WTC11 (cell line): ENCODE results near the gene STK10. TPM values are rescaled to one million over a fixed set of nuclear protein-coding genes. Genes with fewer than 3 reads are reported as not detected.

Experiments used
- ATAC-seq: fragments of 200-7000 bp; cut with Tn5 transposase; 2 replicates; pipeline ENCODE4 v1.10.0; 2021; ENCODE audit warnings: mild to moderate bottlenecking, moderate library complexity
- CTCF ChIA-PET: fragments of 300-600 bp; sonication (Branson Sonifier 250); formaldehyde crosslinking; loops from one replicate; lab custom pipeline; 2021; ENCODE audit warnings: antibody characterized with exemption; lab: Charles Lee
- POLR2A ChIA-PET: fragments of 350-600 bp; sonication (Branson Sonifier 250); formaldehyde crosslinking; loops from one replicate; lab custom pipeline; 2021; ENCODE audit warnings: antibody characterized with exemption; lab: Charles Lee
- DNase-seq: peaks from one replicate; pipeline ENCODE4 v3.0.0; 2021; ENCODE audit warnings: low spot score
- H3K27ac Mint-ChIP-seq: 2 replicates; pipeline ENCODE4 v1.8.0; 2021; ENCODE audit warnings: mixed read lengths
- H3K27me3 Mint-ChIP-seq: 2 replicates; pipeline ENCODE4 v1.8.0; 2021; ENCODE audit warnings: low read depth, mild to moderate bottlenecking, moderate library complexity, mixed read lengths
- H3K36me3 Mint-ChIP-seq: 2 replicates; pipeline ENCODE4 v1.8.0; 2021; ENCODE audit warnings: mixed read lengths
- H3K4me1 Mint-ChIP-seq: 2 replicates; pipeline ENCODE4 v1.8.0; 2022; ENCODE audit warnings: mixed read lengths
- H3K4me3 Mint-ChIP-seq: 2 replicates; pipeline ENCODE4 v1.8.0; 2021; ENCODE audit warnings: mild to moderate bottlenecking, moderate library complexity, mixed read lengths
- H3K9me3 Mint-ChIP-seq: 2 replicates; pipeline ENCODE4 v1.8.0; 2021; ENCODE audit warnings: mixed read lengths
- CBFB ChIP-seq: sonication (generic); formaldehyde crosslinking; IDR thresholded peaks from 2 replicates; pipeline ENCODE4 v1.8.1; 2022; ENCODE audit warnings: mild to moderate bottlenecking, low read depth, missing genetic modification reagents
- FOXJ3 ChIP-seq: sonication (generic); formaldehyde crosslinking; IDR thresholded peaks from 2 replicates; pipeline ENCODE4 v1.9.0; 2021; ENCODE audit warnings: missing genetic modification reagents, mild to moderate bottlenecking, borderline replicate concordance
- JAZF1 ChIP-seq: fragments of 250-450 bp; sonication (Bioruptor Pico); IDR thresholded peaks from 2 replicates; pipeline ENCODE4 v1.9.0; 2021; ENCODE audit warnings: moderate library complexity, mild to moderate bottlenecking, inconsistent platforms
- JUN ChIP-seq: sonication (generic); formaldehyde crosslinking; IDR thresholded peaks from 2 replicates; pipeline ENCODE4 v1.8.0; 2023; ENCODE audit warnings: mild to moderate bottlenecking, missing genetic modification reagents
- NFYB ChIP-seq: sonication (generic); formaldehyde crosslinking; conservative IDR thresholded peaks from 2 replicates; pipeline ENCODE4 v1.8.0; 2022; ENCODE audit warnings: low read depth, missing genetic modification reagents
- NR1H2 ChIP-seq: sonication (generic); formaldehyde crosslinking; IDR thresholded peaks from 2 replicates; pipeline ENCODE4 v1.9.0; 2021; ENCODE audit warnings: mild to moderate bottlenecking, moderate library complexity, missing genetic modification reagents
- SMAD4 ChIP-seq: sonication (generic); formaldehyde crosslinking; IDR thresholded peaks from 2 replicates; pipeline ENCODE4 v1.8.0; 2022; ENCODE audit warnings: mild to moderate bottlenecking, missing genetic modification reagents
- TEAD4 ChIP-seq: sonication (generic); formaldehyde crosslinking; IDR thresholded peaks from 2 replicates; pipeline ENCODE4 v1.8.0; 2022; ENCODE audit warnings: mild to moderate bottlenecking, missing genetic modification reagents
- ZNF317 ChIP-seq: sonication (generic); formaldehyde crosslinking; IDR thresholded peaks from 2 replicates; pipeline ENCODE4 v1.8.1; 2023; ENCODE audit warnings: low read depth, mild to moderate bottlenecking, moderate library complexity, missing genetic modification reagents, borderline replicate concordance
- ZNF423 ChIP-seq: fragments of 250-450 bp; sonication (Bioruptor Pico); IDR thresholded peaks from 2 replicates; pipeline ENCODE4 v2.1.2; 2022; ENCODE audit warnings: mild to moderate bottlenecking, moderate library complexity
- total RNA-seq: library from RNA; stranded (reverse); gene quantifications from 3 replicates; pipeline ENCODE4 v1.2.3, GENCODE V29; 2021
- TF ChIP-seq, protein P1 (sequence below): sonication (generic); formaldehyde crosslinking; IDR thresholded peaks from 2 replicates; pipeline ENCODE4 v1.8.1; 2023; ENCODE audit warnings: mild to moderate bottlenecking, missing genetic modification reagents, borderline replicate concordance
- TF ChIP-seq, protein P2 (sequence below): fragments of 250-450 bp; sonication (Bioruptor Pico); IDR thresholded peaks from 2 replicates; pipeline ENCODE4 v1.9.0; 2021; ENCODE audit warnings: moderate library complexity, mild to moderate bottlenecking, inconsistent platforms, borderline replicate concordance
- TF ChIP-seq, protein P3 (sequence below): sonication (generic); formaldehyde crosslinking; IDR thresholded peaks from 2 replicates; pipeline ENCODE4 v1.8.0; 2022; ENCODE audit warnings: mild to moderate bottlenecking, missing genetic modification reagents
- TF ChIP-seq, protein P4 (sequence below): sonication (generic); formaldehyde crosslinking; IDR thresholded peaks from 2 replicates; pipeline ENCODE4 v1.8.0; 2022; ENCODE audit warnings: mild to moderate bottlenecking, missing genetic modification reagents
- TF ChIP-seq, protein P5 (sequence below): sonication (generic); formaldehyde crosslinking; IDR thresholded peaks from 2 replicates; pipeline ENCODE4 v1.8.1; 2023; ENCODE audit warnings: mild to moderate bottlenecking, missing genetic modification reagents, moderate library complexity
- TF ChIP-seq, protein P6 (sequence below): sonication (generic); formaldehyde crosslinking; IDR thresholded peaks from 2 replicates; pipeline ENCODE4 v1.8.1; 2023; ENCODE audit warnings: mild to moderate bottlenecking, missing genetic modification reagents
- TF ChIP-seq, protein P7 (sequence below): sonication (generic); formaldehyde crosslinking; IDR thresholded peaks from 2 replicates; pipeline ENCODE4 v1.8.1; 2022; ENCODE audit warnings: missing genetic modification reagents, borderline replicate concordance
- TF ChIP-seq, protein P8 (sequence below): sonication (generic); formaldehyde crosslinking; IDR thresholded peaks from 2 replicates; pipeline ENCODE4 v1.8.0; 2022; ENCODE audit warnings: mild to moderate bottlenecking, missing genetic modification reagents

STK10 gene
- total RNA-seq, 1 experiment from 2014 or later, result 20.5 TPM

DNA sequence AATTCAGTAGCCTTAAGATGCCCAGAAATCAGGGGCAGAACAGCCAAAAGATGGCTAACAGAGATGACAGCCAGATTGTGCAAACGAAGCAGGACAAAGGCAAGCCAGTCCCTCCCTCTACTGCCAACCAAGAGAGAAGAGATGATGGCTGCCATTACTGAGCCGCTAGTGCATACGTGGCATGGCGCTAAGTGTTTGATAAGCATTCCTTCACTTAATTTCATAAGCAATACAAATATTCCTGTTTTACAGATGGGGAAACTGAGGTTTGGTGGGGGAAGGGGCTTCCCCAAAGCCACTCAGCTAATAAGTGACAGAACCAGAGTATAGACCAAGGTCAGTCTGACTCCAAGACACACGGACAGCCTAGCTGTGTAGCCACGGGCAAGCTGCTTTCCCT, 44.1 kb downstream of the STK10 start:
- Mint-ChIP-seq H3K36me3 (no peaks in the 10 kb centered on the region), H3K27ac (no peak overlapping the region), H3K4me3 (no peak overlapping the region), H3K4me1 (peaks cover 14% of the 10 kb centered on the region), H3K27me3 (no peaks in the 10 kb centered on the region), H3K9me3 (peaks cover 3% of the 10 kb centered on the region; the same call in 1 of the 2 replicates)
- POLR2A ChIA-PET, result no interaction called here
- no peak for ATAC-seq
- TF ChIP-seq, protein P1, sequence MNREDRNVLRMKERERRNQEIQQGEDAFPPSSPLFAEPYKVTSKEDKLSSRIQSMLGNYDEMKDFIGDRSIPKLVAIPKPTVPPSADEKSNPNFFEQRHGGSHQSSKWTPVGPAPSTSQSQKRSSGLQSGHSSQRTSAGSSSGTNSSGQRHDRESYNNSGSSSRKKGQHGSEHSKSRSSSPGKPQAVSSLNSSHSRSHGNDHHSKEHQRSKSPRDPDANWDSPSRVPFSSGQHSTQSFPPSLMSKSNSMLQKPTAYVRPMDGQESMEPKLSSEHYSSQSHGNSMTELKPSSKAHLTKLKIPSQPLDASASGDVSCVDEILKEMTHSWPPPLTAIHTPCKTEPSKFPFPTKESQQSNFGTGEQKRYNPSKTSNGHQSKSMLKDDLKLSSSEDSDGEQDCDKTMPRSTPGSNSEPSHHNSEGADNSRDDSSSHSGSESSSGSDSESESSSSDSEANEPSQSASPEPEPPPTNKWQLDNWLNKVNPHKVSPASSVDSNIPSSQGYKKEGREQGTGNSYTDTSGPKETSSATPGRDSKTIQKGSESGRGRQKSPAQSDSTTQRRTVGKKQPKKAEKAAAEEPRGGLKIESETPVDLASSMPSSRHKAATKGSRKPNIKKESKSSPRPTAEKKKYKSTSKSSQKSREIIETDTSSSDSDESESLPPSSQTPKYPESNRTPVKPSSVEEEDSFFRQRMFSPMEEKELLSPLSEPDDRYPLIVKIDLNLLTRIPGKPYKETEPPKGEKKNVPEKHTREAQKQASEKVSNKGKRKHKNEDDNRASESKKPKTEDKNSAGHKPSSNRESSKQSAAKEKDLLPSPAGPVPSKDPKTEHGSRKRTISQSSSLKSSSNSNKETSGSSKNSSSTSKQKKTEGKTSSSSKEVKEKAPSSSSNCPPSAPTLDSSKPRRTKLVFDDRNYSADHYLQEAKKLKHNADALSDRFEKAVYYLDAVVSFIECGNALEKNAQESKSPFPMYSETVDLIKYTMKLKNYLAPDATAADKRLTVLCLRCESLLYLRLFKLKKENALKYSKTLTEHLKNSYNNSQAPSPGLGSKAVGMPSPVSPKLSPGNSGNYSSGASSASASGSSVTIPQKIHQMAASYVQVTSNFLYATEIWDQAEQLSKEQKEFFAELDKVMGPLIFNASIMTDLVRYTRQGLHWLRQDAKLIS, result no peak
- TF ChIP-seq, protein P2, sequence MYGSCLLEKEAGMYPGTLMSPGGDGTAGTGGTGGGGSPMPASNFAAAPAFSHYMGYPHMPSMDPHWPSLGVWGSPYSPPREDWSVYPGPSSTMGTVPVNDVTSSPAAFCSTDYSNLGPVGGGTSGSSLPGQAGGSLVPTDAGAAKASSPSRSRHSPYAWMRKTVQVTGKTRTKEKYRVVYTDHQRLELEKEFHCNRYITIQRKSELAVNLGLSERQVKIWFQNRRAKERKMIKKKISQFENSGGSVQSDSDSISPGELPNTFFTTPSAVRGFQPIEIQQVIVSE (CRISPR knock-in tag), result no peak
- TF ChIP-seq FOXJ3 (CRISPR knock-in tag) (no peak), ZNF317 (CRISPR knock-in tag) (no peak), NFYB (CRISPR knock-in tag) (no peak), ZNF423 (CRISPR knock-in tag) (no peak), CBFB (CRISPR knock-in tag) (no peak), NR1H2 (CRISPR knock-in tag) (no peak), JAZF1 (CRISPR knock-in tag) (no peak), TEAD4 (CRISPR knock-in tag) (no peak), SMAD4 (CRISPR knock-in tag) (no peak), JUN (CRISPR knock-in tag) (no peak)
- TF ChIP-seq, protein P3, sequence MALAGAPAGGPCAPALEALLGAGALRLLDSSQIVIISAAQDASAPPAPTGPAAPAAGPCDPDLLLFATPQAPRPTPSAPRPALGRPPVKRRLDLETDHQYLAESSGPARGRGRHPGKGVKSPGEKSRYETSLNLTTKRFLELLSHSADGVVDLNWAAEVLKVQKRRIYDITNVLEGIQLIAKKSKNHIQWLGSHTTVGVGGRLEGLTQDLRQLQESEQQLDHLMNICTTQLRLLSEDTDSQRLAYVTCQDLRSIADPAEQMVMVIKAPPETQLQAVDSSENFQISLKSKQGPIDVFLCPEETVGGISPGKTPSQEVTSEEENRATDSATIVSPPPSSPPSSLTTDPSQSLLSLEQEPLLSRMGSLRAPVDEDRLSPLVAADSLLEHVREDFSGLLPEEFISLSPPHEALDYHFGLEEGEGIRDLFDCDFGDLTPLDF (CRISPR knock-in tag), result no peak
- TF ChIP-seq, protein P4, sequence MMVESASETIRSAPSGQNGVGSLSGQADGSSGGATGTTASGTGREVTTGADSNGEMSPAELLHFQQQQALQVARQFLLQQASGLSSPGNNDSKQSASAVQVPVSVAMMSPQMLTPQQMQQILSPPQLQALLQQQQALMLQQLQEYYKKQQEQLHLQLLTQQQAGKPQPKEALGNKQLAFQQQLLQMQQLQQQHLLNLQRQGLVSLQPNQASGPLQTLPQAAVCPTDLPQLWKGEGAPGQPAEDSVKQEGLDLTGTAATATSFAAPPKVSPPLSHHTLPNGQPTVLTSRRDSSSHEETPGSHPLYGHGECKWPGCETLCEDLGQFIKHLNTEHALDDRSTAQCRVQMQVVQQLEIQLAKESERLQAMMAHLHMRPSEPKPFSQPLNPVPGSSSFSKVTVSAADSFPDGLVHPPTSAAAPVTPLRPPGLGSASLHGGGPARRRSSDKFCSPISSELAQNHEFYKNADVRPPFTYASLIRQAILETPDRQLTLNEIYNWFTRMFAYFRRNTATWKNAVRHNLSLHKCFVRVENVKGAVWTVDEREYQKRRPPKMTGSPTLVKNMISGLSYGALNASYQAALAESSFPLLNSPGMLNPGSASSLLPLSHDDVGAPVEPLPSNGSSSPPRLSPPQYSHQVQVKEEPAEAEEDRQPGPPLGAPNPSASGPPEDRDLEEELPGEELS (CRISPR knock-in tag), result no peak
- TF ChIP-seq, protein P5, sequence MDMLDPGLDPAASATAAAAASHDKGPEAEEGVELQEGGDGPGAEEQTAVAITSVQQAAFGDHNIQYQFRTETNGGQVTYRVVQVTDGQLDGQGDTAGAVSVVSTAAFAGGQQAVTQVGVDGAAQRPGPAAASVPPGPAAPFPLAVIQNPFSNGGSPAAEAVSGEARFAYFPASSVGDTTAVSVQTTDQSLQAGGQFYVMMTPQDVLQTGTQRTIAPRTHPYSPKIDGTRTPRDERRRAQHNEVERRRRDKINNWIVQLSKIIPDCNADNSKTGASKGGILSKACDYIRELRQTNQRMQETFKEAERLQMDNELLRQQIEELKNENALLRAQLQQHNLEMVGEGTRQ, result no peak
- DNase-seq, result no peak
- CTCF ChIA-PET, result interaction anchor here (0.6 to 1.8 kb wide), 3 partner anchors 21 to 161 kb away, joined by 3 to 4 read pairs (median 4); no protein-coding TSS in a partner anchor

DNA sequence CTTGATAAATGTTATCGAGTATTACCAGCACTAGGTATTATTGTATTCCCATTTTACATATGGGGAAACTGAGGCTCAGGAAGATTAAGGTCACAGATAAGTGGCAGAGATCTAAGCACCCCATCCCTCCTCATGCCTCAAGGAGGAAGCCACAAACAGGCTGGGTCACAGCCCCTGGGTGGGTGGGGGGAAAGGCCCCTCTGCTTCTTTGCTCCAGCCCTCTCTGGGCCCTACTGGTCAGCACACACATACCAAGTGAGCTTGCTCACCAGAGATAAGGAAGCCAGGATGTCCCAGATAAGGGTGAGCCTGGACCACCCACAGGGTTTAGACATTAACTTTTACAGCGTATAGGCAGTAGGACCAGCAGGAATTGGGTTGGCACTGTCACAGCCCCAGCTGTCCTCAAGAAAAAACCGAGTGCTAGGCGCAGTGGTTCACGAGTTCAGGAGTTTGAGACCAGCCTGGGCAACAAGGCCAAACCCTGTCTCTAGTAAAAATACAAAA, 45.3 kb downstream of the STK10 start:
- Mint-ChIP-seq H3K27me3 (no peaks in the 10 kb centered on the region), H3K4me3 (no peak overlapping the region), H3K27ac (no peak overlapping the region), H3K36me3 (no peaks in the 10 kb centered on the region; the same call in 1 of the 2 replicates), H3K9me3 (peaks cover 5% of the 10 kb centered on the region; the same call in 1 of the 2 replicates), H3K4me1 (peaks cover 14% of the 10 kb centered on the region)
- ChIA-PET POLR2A (no interaction called here), CTCF (no interaction called here)
- no peak for DNase-seq
- no peak for ATAC-seq
- TF ChIP-seq, protein P3 (CRISPR knock-in tag), result no peak
- TF ChIP-seq, protein P6, sequence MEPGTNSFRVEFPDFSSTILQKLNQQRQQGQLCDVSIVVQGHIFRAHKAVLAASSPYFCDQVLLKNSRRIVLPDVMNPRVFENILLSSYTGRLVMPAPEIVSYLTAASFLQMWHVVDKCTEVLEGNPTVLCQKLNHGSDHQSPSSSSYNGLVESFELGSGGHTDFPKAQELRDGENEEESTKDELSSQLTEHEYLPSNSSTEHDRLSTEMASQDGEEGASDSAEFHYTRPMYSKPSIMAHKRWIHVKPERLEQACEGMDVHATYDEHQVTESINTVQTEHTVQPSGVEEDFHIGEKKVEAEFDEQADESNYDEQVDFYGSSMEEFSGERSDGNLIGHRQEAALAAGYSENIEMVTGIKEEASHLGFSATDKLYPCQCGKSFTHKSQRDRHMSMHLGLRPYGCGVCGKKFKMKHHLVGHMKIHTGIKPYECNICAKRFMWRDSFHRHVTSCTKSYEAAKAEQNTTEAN, result no peak
- TF ChIP-seq, protein P7, sequence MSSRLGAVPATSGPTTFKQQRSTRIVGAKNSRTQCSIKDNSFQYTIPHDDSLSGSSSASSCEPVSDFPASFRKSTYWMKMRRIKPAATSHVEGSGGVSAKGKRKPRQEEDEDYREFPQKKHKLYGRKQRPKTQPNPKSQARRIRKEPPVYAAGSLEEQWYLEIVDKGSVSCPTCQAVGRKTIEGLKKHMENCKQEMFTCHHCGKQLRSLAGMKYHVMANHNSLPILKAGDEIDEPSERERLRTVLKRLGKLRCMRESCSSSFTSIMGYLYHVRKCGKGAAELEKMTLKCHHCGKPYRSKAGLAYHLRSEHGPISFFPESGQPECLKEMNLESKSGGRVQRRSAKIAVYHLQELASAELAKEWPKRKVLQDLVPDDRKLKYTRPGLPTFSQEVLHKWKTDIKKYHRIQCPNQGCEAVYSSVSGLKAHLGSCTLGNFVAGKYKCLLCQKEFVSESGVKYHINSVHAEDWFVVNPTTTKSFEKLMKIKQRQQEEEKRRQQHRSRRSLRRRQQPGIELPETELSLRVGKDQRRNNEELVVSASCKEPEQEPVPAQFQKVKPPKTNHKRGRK (CRISPR knock-in tag), result no peak
- TF ChIP-seq, protein P8, sequence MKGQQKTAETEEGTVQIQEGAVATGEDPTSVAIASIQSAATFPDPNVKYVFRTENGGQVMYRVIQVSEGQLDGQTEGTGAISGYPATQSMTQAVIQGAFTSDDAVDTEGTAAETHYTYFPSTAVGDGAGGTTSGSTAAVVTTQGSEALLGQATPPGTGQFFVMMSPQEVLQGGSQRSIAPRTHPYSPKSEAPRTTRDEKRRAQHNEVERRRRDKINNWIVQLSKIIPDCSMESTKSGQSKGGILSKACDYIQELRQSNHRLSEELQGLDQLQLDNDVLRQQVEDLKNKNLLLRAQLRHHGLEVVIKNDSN (CRISPR knock-in tag), result no peak
